OCI-LY1 (cell line): Measurements from ENCODE around the gene MMP10.

Experiments
- EZH2 ChIP-seq: fragments of 200-600 bp; sonication (generic), shearing (Covaris generic); IDR thresholded peaks from 2 replicates; pipeline ENCODE4 v1.8.0; 2017; ENCODE audit warnings: borderline replicate concordance, mixed run types, mild to moderate bottlenecking, antibody characterized with exemption, low read length, moderate library complexity, mixed read lengths
- TF ChIP-seq, protein P1 (sequence below): fragments of 200-600 bp; sonication (generic), shearing (Covaris generic); IDR thresholded peaks from 2 replicates; pipeline ENCODE4 v1.5.1; 2017; ENCODE audit warnings: mild to moderate bottlenecking, antibody characterized with exemption, low read length, moderate library complexity, mixed read lengths

DNA sequence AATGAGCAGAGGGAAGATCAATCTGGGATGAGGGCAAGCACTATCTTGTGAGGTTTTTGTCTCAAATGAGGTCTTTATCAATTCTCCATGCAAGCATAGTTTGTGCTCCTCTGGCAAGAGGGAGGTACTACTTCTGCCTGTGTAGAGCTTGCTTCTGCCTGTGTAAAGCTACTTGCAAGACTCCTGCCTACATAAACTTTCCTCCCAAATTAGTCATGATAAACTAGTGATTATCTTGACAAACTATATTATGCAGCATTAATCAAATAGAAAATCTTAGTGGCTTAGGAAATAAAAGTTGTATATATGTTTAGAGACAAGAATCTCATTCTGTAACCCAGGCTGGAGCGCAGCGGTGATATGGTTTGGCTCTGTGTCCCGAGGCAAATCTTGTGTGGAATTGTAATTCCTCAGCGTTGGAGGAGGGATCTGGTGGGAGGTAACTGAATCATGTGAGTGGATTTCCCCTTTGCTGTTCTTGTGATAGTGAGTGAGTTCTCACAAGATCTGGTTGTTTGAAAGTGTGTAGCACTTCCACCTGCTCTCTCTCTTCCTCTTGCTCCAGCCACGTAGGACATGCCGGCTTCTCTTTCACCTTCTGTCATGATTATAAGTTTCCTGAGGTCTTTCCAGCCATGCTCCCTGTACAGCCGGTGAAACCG is 8.0 kb upstream of the MMP10 start:
- TF ChIP-seq, protein P1, sequence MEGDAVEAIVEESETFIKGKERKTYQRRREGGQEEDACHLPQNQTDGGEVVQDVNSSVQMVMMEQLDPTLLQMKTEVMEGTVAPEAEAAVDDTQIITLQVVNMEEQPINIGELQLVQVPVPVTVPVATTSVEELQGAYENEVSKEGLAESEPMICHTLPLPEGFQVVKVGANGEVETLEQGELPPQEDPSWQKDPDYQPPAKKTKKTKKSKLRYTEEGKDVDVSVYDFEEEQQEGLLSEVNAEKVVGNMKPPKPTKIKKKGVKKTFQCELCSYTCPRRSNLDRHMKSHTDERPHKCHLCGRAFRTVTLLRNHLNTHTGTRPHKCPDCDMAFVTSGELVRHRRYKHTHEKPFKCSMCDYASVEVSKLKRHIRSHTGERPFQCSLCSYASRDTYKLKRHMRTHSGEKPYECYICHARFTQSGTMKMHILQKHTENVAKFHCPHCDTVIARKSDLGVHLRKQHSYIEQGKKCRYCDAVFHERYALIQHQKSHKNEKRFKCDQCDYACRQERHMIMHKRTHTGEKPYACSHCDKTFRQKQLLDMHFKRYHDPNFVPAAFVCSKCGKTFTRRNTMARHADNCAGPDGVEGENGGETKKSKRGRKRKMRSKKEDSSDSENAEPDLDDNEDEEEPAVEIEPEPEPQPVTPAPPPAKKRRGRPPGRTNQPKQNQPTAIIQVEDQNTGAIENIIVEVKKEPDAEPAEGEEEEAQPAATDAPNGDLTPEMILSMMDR: no peak
- no peak for TF ChIP-seq EZH2
